K562 (cell line): Measurements from ENCODE around the gene TFAP2E. TPM values are rescaled to one million over a fixed set of nuclear protein-coding genes. Genes with fewer than 3 reads are reported as not detected.
A peak's percentile ranks its signal among the peaks of the same experiment; 100 is the strongest.

Experiments
- ATAC-seq: fragments of 200-7000 bp; cut with Tn5 transposase; 3 replicates; pipeline ENCODE4 v1.9.1; 2020; ENCODE audit warnings: moderate library complexity
- BruUV-seq: library from RNA; stranded (reverse); fragments of 400-500 nt; replicated peaks from 2 replicates; lab custom pipeline; 2021; lab: Mats Ljungman, UMichigan
- CTCF ChIA-PET: fragments of 300-600 bp; formaldehyde crosslinking; extraction: SDS; loops from one replicate; lab custom pipeline; 2021; ENCODE audit warnings: low intra/inter-chr PET ratio; lab: Yijun Ruan, JAX
- POLR2A ChIA-PET: fragments of 300-600, 350-650 bp; sonication (Branson Sonifier 250); formaldehyde crosslinking; extraction: SDS; loops from one replicate; lab custom pipeline; 2021; ENCODE audit warnings: antibody characterized with exemption, inconsistent platforms; lab: Yijun Ruan, JAX
- DNase-seq, 4 experiments: peaks; one replicate each; pipeline versions ENCODE4 v3.0.0 to v3.0.0-alpha.2; 2011 to 2018; ENCODE audit warnings: low spot score in 3 of 4, mixed read lengths in 3 of 4; ENCODE audit errors: extremely low read depth in 1 of 4
- FAIRE-seq: peaks from 2 replicates; lab custom pipeline; 2011; peaks lifted over from hg19 to GRCh38; lab: Jason Lieb, UNC
- H2AFZ ChIP-seq: 2 replicates; pipeline ENCODE4 v1.6.0; 2011; ENCODE audit warnings: low read depth, low read length, control low read depth, inconsistent platforms
- H3K27ac ChIP-seq: fragments of 200-600 bp; 3 replicates; pipeline ENCODE4 v1.8.0; 2011; ENCODE audit warnings: low read depth, mild to moderate bottlenecking, control low read depth, inconsistent platforms, low read length, moderate library complexity, mixed read lengths; ENCODE audit errors: extremely low read depth
- H3K27me3 ChIP-seq, 2 experiments: fragments of 300-600 bp in 1 of 2; 2 replicates in 1 of 2; 3 replicates in 1 of 2; pipeline versions ENCODE4 v1.6.0 to v1.8.0; 2011; ENCODE audit warnings: inconsistent platforms in 2 of 2, low read length in 2 of 2, mild to moderate bottlenecking in 1 of 2, mixed read lengths in 1 of 2, moderate library complexity in 1 of 2; ENCODE audit not compliant: control insufficient read depth in 2 of 2, insufficient read depth in 2 of 2
- H3K36me3 ChIP-seq: fragments of 300-600 bp; 3 replicates; pipeline ENCODE4 v1.8.0; 2011; ENCODE audit warnings: mild to moderate bottlenecking, low read length, inconsistent platforms; ENCODE audit not compliant: control insufficient read depth, insufficient read depth
- H3K4me1 ChIP-seq, 2 experiments: fragments of 200-600 bp in 1 of 2; replicated peaks in 1 of 2; 2 replicates in 1 of 2; 3 replicates in 1 of 2; pipeline versions ENCODE4 v1.5.1 to v1.8.0; 2011; ENCODE audit warnings: inconsistent platforms in 2 of 2, low read length in 2 of 2, mild to moderate bottlenecking in 1 of 2, mixed read lengths in 1 of 2, moderate library complexity in 1 of 2; ENCODE audit not compliant: control insufficient read depth in 2 of 2, insufficient read depth in 2 of 2
- H3K4me2 ChIP-seq: 2 replicates; pipeline ENCODE4 v1.6.1; 2011; ENCODE audit warnings: low read length, control low read depth, inconsistent platforms, mixed read lengths; ENCODE audit not compliant: insufficient read depth
- H3K4me3 ChIP-seq: fragments of 200-600 bp; sonication (generic), shearing (Covaris generic); 2 replicates; pipeline ENCODE4 v1.5.1; 2016; ENCODE audit warnings: control low read depth, inconsistent platforms
- H3K79me2 ChIP-seq: fragments of 200-600 bp; 3 replicates; pipeline ENCODE4 v1.8.0; 2011; ENCODE audit warnings: low read length, inconsistent platforms; ENCODE audit not compliant: control insufficient read depth, insufficient read depth
- H3K9ac ChIP-seq, 2 experiments: 2 replicates each; pipeline versions ENCODE4 v1.6.0 to v1.6.1; 2011; ENCODE audit warnings: low read depth in 2 of 2, low read length in 2 of 2, control low read depth in 1 of 2, inconsistent platforms in 1 of 2, mild to moderate bottlenecking in 1 of 2, mixed read lengths in 1 of 2; ENCODE audit not compliant: insufficient read depth in 1 of 2
- H3K9me1 ChIP-seq: one replicate; pipeline ENCODE4 v1.6.0; 2011; ENCODE audit warnings: inconsistent platforms, mild to moderate bottlenecking, low read length, moderate library complexity; ENCODE audit not compliant: control insufficient read depth, insufficient read depth
- H3K9me3 ChIP-seq: replicated peaks from 2 replicates; pipeline ENCODE4 v1.5.1; 2011; ENCODE audit warnings: low read depth, low read length, inconsistent platforms; ENCODE audit not compliant: control insufficient read depth, insufficient read depth
- H4K20me1 ChIP-seq: replicated peaks from 2 replicates; pipeline ENCODE4 v1.6.1; 2011; ENCODE audit warnings: low read length, inconsistent platforms, mixed read lengths; ENCODE audit not compliant: control insufficient read depth, insufficient read depth
- ATF4 ChIP-seq: fragments of 450-650 bp; formaldehyde crosslinking; IDR thresholded peaks from 2 replicates; pipeline ENCODE4 v1.4.0; 2022; ENCODE audit warnings: mild to moderate bottlenecking, moderate library complexity
- CGGBP1 ChIP-seq: fragments of 250-450 bp; sonication (Bioruptor Pico); IDR thresholded peaks from 2 replicates; pipeline ENCODE4 v1.9.0; 2021; ENCODE audit warnings: mild to moderate bottlenecking
- CHD1 ChIP-seq: fragments of 200-600 bp; sonication (generic); IDR thresholded peaks from one replicate; pipeline ENCODE4 v1.6.1; 2012; ENCODE audit warnings: mild to moderate bottlenecking, moderate library complexity, low read length, inconsistent platforms
- GTF2B ChIP-seq: IDR thresholded peaks from 2 replicates; pipeline ENCODE4 v1.6.1; 2011; ENCODE audit not compliant: insufficient read length; ENCODE audit errors: extremely low read depth
- RBBP5 ChIP-seq: fragments of 200-600 bp; sonication (generic); IDR thresholded peaks from 2 replicates; pipeline ENCODE4 v1.6.1; 2012; ENCODE audit warnings: borderline replicate concordance, mild to moderate bottlenecking, low read length, control low read depth, inconsistent platforms; ENCODE audit not compliant: insufficient read depth, poor library complexity, severe bottlenecking
- SMARCB1 ChIP-seq: IDR thresholded peaks from 2 replicates; pipeline ENCODE4 v1.6.1; 2011; ENCODE audit warnings: improper control_type of control experiment, low read depth; ENCODE audit not compliant: insufficient read length
- SNAPC5 ChIP-seq: fragments of 250-450 bp; sonication (Bioruptor Pico); IDR thresholded peaks from 2 replicates; pipeline ENCODE4 v1.8.0; 2021; ENCODE audit warnings: moderate library complexity, mild to moderate bottlenecking, inconsistent platforms
- SRSF7 ChIP-seq: fragments of 200-400 bp; formaldehyde crosslinking; optimal IDR thresholded peaks from 2 replicates; pipeline ENCODE3; 2017; ENCODE audit warnings: mild to moderate bottlenecking, low read depth, low read length
- TAF15 ChIP-seq: fragments of 200-400 bp; formaldehyde crosslinking; IDR thresholded peaks from 2 replicates; pipeline ENCODE4 v1.6.1; 2017; ENCODE audit warnings: mild to moderate bottlenecking, low read depth, low read length, moderate library complexity
- ZNF133 ChIP-seq: fragments of 250-450 bp; sonication (Bioruptor Pico); IDR thresholded peaks from 2 replicates; pipeline ENCODE4 v1.4.0; 2020; ENCODE audit warnings: mild to moderate bottlenecking
- WGBS: fragments of 100-300 bp; shearing (Covaris generic); methylation state at CpG from one replicate; pipeline ENCODE4 v1.1.6; 2016; ENCODE audit warnings: low coverage, mixed read lengths; ENCODE audit not compliant: insufficient coverage; ENCODE audit errors: missing lambda C conversion rate; 5-methylcytosine and 5-hydroxymethylcytosine counted together
- in situ Hi-C: fragments of 300-500 bp; cut with MboI; formaldehyde crosslinking; loops from 4 replicates; pipeline ENCODE4 v1.15.0; 2018; ENCODE audit warnings: inconsistent platforms, mixed read lengths
- intact Hi-C: fragments of 100-400 bp; cut with micrococcal nuclease; formaldehyde crosslinking; loops from 2 replicates; pipeline ENCODE4 v1.14.2; 2022
- polyA plus RNA-seq, 8 experiments: library from polyadenylated mRNA; depleted of rRNA in 4 of 8; stranded (reverse) in 5 of 8; unstranded in 3 of 8; fragments of >200 nt; fragmentation: Nextera tagmentation in 2 of 8; fragmentation: Illumina TruSeq in 1 of 8; extraction: Ambion mirVana in 2 of 8; extraction: Trizol in 1 of 8; gene quantifications; 2 replicates each; pipeline versions ENCODE4 v1.2.1 to v1.2.3, GENCODE V29; 2011 to 2014; ENCODE audit warnings: inconsistent platforms in 1 of 8, missing spikeins in 1 of 8
- total RNA-seq, 7 experiments: library from RNA; depleted of rRNA in 6 of 7; stranded (reverse); fragments of >200 nt in 6 of 7; fragmentation: Illumina TruSeq in 2 of 7; extraction: Trizol in 2 of 7; gene quantifications; 2 replicates each; pipeline versions ENCODE4 v1.2.1 to v1.2.3, GENCODE V29; 2011 to 2021; ENCODE audit warnings: low replicate concordance in 1 of 7

TFAP2E gene
- total and polyA plus RNA-seq, 9 of the 15 experiments (the other 6 are each of a cell fraction or from before 2014, with no cell fraction given): 0.03 to 0.11 (median 0.07) TPM; not detected in 4

- H3K79me2 ChIP-seq: peaks cover 18% of the 10 kb centered on the region
- DNase-seq: no peak
- ATAC-seq: no peak
- peaks cover 33% of the 10 kb centered on the region for H3K36me3 ChIP-seq
- no peak for TF ChIP-seq CHD1
- TF ChIP-seq SMARCB1: no peak
- no peak for TF ChIP-seq ATF4 (CRISPR knock-in tag)
- no peak for TF ChIP-seq TAF15
- TF ChIP-seq RBBP5: no peak
- no peak for TF ChIP-seq SNAPC5 (CRISPR knock-in tag)
- no peak for TF ChIP-seq ZNF133 (CRISPR knock-in tag)
- TF ChIP-seq CGGBP1: no peak
- no peak for TF ChIP-seq GTF2B
- no peak for TF ChIP-seq SRSF7
- H3K27me3 ChIP-seq: no peaks in the 10 kb centered on the region
- CTCF ChIA-PET: no interaction called here
- H3K4me3 ChIP-seq: no peak overlapping the region
- no peaks in the 10 kb centered on the region for H3K9me1 ChIP-seq
- peaks cover 0 to 4% of the 10 kb centered on the region in 2 experiments; a peak in 2 of 5 replicates for H3K4me1 ChIP-seq
- H3K4me2 ChIP-seq: no peak overlapping the region
- in situ Hi-C loops: no loop called here
- peak; percentile 61 for FAIRE-seq
- H4K20me1 ChIP-seq: no peaks in the 10 kb centered on the region
- WGBS: 62% methylated on average over 1 of the region's 1 CpG
- BruUV-seq: no TSS peak
- H3K9me3 ChIP-seq: no peaks in the 10 kb centered on the region
- H3K27ac ChIP-seq: no peak overlapping the region
- POLR2A ChIA-PET: interaction anchor here (0.8 kb wide), 2 partner anchors 16 to 82 kb away, joined by 3 read pairs; no protein-coding TSS in a partner anchor
- intact Hi-C loops: no loop called here
- no peak overlapping the region for H3K9ac ChIP-seq
- H2AFZ ChIP-seq: no peak overlapping the region
Observed at GRCh38 chr1:35537806-35538205, 35.3 kb upstream of the TFAP2E start.
